ENCODE data around the gene SPRED3.

The SPRED3 gene

DNA sequence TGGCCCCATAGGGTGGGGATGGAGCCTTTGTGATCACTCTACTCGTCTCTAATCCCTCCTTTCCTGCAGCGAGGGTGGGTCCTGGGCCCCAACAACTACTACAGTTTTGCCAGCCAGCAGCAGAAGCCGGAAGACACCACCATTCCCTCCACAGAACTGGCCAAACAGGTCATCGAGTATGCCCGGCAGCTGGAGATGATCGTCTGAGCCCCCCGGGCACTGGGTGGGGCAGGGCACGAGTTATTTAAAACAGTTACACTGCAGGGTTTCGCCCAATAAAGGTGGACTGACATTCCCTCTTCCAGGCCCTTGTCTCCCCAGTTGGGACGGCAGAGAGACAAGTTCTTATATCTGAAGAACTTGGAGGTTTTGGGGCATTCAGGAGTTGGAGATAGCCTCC is 5.3 kb upstream of the SPRED3 start:
- no peak overlapping the region for H3K4me3 ChIP-seq (ENCODE audit: low read length)
- TF ChIP-seq, protein P1, sequence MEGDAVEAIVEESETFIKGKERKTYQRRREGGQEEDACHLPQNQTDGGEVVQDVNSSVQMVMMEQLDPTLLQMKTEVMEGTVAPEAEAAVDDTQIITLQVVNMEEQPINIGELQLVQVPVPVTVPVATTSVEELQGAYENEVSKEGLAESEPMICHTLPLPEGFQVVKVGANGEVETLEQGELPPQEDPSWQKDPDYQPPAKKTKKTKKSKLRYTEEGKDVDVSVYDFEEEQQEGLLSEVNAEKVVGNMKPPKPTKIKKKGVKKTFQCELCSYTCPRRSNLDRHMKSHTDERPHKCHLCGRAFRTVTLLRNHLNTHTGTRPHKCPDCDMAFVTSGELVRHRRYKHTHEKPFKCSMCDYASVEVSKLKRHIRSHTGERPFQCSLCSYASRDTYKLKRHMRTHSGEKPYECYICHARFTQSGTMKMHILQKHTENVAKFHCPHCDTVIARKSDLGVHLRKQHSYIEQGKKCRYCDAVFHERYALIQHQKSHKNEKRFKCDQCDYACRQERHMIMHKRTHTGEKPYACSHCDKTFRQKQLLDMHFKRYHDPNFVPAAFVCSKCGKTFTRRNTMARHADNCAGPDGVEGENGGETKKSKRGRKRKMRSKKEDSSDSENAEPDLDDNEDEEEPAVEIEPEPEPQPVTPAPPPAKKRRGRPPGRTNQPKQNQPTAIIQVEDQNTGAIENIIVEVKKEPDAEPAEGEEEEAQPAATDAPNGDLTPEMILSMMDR (IDR thresholded peaks at IDR 0.05; ENCODE audit: insufficient read depth, low read depth, low read length, missing control alignments) = no peak
- DNase-seq (ENCODE audit: low read depth) = no peak

DNA sequence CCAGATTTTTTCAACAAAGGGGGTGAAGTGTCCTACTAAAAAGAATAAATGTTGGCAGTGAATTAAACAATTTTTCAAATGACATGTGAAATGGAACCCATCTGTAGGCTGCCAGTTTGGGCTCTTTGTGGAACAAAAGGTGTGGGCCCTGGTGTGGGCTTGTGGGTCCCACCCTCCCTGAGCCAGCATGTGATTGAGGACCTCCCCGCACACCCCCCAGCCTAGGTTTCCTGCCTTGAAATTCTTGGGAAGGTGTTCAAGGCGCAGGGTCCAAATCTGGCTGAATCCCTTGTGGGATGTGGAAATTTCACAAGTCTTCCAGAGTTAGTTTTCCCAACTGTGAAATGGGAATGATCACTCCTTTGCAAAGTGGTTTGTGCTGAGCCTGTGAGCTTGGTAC is 4.8 kb upstream of the SPRED3 start:
- H3K4me3 ChIP-seq (ENCODE audit: low read length) = no peak overlapping the region
- no peak for DNase-seq (ENCODE audit: low read depth)
- TF ChIP-seq, protein P1 (IDR thresholded peaks at IDR 0.05; ENCODE audit: insufficient read depth, low read depth, low read length, missing control alignments) = no peak

DNA sequence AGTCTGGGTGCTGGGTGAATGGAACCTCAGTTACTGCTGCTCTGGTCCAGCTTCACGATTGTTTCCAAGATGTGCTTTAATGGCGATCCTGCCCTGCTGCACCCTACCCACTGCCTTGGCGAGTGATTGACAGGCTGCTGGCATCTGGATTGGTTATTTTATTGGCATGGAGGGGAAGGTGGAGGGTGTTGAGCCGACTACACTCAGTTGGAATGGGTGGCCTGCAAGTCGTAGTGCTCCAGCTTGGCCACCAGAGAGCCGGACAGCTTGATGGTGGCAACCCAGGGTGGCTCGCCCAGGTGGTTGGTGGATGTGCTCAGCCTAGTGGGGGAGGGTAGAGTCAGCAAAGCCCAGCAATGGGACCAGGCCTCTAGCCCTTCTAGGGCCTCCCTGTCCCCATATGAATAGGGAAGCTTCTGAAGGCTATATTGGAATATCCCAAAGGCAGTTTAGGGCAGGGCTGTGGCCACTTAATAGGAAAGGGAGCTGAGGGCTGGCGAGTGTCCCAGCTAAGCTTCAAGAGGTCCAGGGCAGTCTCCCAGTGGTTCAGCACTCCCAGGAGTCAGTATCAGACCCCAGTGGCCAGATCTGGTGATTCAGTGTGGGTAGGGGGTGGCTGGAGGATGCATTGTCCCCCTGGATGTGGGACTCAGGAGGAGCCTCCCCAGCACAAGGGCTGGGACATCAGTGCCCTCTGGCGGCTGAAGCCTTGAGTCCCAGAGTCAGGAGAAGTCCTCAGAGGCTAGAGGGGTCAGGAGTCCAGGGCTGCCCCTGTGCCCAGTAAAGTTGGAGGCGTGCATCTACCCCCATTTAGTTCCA is 4.1 kb upstream of the SPRED3 start:
- no peak overlapping the region for H3K4me3 ChIP-seq (ENCODE audit: low read length)
- DNase-seq (ENCODE audit: low read depth) = peak; percentile 38
- TF ChIP-seq, protein P1 (IDR thresholded peaks at IDR 0.05; ENCODE audit: insufficient read depth, low read depth, low read length, missing control alignments) = peak; percentile 56

DNA sequence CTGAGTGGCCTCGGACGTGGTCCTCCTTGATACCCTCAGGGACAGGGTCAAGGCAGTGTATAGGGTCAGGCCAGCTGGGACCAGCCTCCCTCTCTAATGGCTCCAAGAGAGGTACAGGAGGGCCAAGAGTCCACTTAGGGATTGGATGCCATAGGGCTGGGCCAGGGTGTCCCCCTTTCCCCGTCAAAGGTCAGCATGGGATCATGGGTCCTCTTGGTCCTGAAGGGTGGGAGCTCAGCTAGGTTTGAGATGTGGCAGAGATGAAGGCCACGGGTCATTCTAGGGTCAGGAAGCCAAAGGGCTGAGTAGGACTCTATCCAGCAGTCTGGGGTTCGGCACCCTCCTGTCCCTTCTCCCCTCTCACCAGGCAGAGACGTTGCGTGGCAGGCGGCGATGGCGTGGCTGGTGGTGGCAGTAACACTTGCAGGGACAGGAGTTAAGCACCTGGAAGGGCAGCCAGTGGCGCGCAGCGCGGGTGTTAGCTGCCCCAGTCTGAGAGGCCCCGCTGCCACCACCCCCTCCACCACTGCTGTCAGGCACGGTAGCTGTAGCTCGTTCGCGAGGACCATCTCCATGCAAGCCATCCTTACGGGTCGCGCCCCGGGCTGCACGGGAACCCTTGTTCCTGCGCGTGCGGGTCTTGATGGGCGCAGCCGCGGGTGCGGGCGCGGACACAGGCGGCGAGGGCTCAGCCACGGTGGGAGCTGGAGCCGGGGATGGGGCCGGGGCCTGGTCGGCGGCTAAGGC is 3.3 kb upstream of the SPRED3 start:
- TF ChIP-seq, protein P1 (IDR thresholded peaks at IDR 0.05; ENCODE audit: insufficient read depth, low read depth, low read length, missing control alignments) = no peak
- DNase-seq (ENCODE audit: low read depth) = no peak
- no peak overlapping the region for H3K4me3 ChIP-seq (ENCODE audit: low read length)

DNA sequence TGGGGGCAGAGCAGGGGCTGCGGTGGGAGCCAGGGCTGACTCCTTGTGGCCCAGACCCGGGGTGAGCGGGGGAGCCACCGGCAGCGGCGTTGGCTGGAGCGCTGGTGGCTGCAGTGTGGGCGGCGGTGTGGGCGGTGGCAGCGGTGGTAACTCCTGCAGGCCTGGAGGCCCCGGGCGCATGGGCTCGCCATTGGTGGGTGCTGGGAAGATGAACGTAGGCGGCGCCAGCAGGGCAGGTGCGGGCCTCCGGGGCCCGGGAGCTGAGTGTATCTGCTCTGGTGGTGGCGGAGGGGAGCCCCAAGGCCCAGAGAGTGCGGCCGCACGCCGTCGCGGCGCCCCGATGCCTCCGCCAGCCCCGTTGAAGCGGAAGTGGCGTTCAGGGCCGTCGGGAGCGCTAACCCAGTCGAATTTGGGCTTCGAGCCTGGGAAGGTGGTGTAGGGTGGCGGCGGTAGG is 2.7 kb upstream of the SPRED3 start:
- TF ChIP-seq, protein P1 (IDR thresholded peaks at IDR 0.05; ENCODE audit: insufficient read depth, low read depth, low read length, missing control alignments) = no peak
- H3K4me3 ChIP-seq (ENCODE audit: low read length) = no peak overlapping the region
- DNase-seq (ENCODE audit: low read depth) = no peak

DNA sequence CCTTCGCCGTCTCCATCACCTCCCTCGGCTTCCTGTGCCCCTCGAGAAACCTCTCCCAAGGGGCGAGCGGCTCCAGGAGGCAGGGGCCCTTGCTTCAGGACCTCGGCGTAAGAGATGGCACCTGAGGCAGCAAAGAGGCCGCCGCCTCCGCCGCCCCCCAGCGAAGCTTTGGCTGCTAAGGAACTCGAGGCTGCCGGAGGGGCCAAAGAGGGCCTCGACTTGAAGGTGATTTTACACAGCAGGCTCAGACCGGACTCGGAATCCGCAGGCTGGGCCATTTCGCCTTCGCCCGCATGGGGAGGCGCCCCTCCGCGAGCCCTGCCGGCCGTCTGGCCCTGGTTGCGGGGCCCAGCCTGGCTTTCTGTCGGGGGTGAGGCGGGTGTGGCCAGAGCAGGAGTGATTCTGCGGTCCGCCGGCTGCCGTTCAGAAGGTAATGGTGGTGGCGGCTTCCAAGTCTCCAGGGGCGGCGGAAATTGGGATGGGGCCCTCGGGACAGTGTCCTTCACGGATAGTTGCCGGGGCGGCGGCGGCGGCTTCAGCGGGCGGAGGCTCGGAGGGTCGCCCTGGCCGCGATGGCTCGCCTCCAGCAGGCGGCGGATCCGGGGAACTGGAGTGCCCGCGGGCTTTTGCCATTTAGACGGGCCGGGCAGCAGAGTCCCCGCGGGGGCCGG is 2.1 kb upstream of the SPRED3 start:
- H3K4me3 ChIP-seq (ENCODE audit: low read length) = no peak overlapping the region
- TF ChIP-seq, protein P1 (IDR thresholded peaks at IDR 0.05; ENCODE audit: insufficient read depth, low read depth, low read length, missing control alignments) = no peak
- DNase-seq (ENCODE audit: low read depth) = no peak
